HCT116 (cell line): ENCODE measurements around the gene MRPS16. TPM values are rescaled to one million over a fixed set of nuclear protein-coding genes. Genes with fewer than 3 reads are reported as not detected.

Experiments
- CBX3 ChIP-seq: IDR thresholded peaks from 2 replicates; pipeline ENCODE4 v1.6.1; 2012; ENCODE audit warnings: low read depth
- CEBPB ChIP-seq: IDR thresholded peaks from 2 replicates; pipeline ENCODE4 v1.6.1; 2012; ENCODE audit warnings: low read depth
- EZH2phosphoT487 ChIP-seq: fragments of 200-600 bp; IDR thresholded peaks from 2 replicates; pipeline ENCODE4 v1.6.1; 2018; ENCODE audit warnings: antibody characterized with exemption, borderline replicate concordance
- FOSL1 ChIP-seq: IDR thresholded peaks from 2 replicates; pipeline ENCODE4 v1.6.1; 2012; ENCODE audit warnings: low read depth
- YY1 ChIP-seq: IDR thresholded peaks from 2 replicates; pipeline ENCODE4 v1.6.1; 2011; ENCODE audit warnings: low read length, low read depth, moderate library complexity, mild to moderate bottlenecking; ENCODE audit not compliant: insufficient replicate concordance; ENCODE audit errors: extremely low read depth
- total RNA-seq: library from RNA; stranded (reverse); gene quantifications from one replicate; pipeline ENCODE4 v1.2.1, GENCODE V29; 2021; ENCODE audit not compliant: unreplicated experiment
- TF ChIP-seq, protein P1 (sequence below), 3 experiments: fragments of 200-600 bp in 1 of 3; sonication (generic) in 1 of 3; IDR thresholded peaks in 2 of 3; conservative IDR thresholded peaks in 1 of 3; 2 replicates each; pipeline ENCODE4 v1.5.1; 2012 to 2017; ENCODE audit warnings: low read depth in 2 of 3, low read length in 2 of 3, antibody characterized with exemption in 1 of 3, borderline replicate concordance in 1 of 3, control low read depth in 1 of 3, mild to moderate bottlenecking in 1 of 3, mixed read lengths in 1 of 3, mixed run types in 1 of 3, moderate library complexity in 1 of 3; ENCODE audit not compliant: insufficient read depth in 1 of 3
- TF ChIP-seq, protein P2 (sequence below): IDR thresholded peaks from 2 replicates; pipeline ENCODE4 v1.6.1; 2012; ENCODE audit warnings: low read depth
- TF ChIP-seq, protein P3 (sequence below): IDR thresholded peaks from 2 replicates; pipeline ENCODE4 v1.6.1; 2012

Gene MRPS16
- total RNA-seq, 1 experiment from 2014 or later = 122 TPM

GRCh38 chr10:73262105-73262730, 9.8 kb upstream of the MRPS16 start (continued):
- TF ChIP-seq, protein P1, sequence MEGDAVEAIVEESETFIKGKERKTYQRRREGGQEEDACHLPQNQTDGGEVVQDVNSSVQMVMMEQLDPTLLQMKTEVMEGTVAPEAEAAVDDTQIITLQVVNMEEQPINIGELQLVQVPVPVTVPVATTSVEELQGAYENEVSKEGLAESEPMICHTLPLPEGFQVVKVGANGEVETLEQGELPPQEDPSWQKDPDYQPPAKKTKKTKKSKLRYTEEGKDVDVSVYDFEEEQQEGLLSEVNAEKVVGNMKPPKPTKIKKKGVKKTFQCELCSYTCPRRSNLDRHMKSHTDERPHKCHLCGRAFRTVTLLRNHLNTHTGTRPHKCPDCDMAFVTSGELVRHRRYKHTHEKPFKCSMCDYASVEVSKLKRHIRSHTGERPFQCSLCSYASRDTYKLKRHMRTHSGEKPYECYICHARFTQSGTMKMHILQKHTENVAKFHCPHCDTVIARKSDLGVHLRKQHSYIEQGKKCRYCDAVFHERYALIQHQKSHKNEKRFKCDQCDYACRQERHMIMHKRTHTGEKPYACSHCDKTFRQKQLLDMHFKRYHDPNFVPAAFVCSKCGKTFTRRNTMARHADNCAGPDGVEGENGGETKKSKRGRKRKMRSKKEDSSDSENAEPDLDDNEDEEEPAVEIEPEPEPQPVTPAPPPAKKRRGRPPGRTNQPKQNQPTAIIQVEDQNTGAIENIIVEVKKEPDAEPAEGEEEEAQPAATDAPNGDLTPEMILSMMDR (IDR thresholded peaks at IDR 0.05 in 2 of 3, conservative IDR thresholded peaks at IDR 0.05 in 1 of 3; ENCODE audit: borderline replicate concordance in 1 of 3, insufficient read depth in 1 of 3, low read depth in 2 of 3, low read length in 2 of 3) = no peak
- TF ChIP-seq CBX3 (peak; percentile 60), FOSL1 (peak; percentile 89), EZH2phosphoT487 (no peak), YY1 (no peak), CEBPB (peak; percentile 96)
- TF ChIP-seq, protein P2, sequence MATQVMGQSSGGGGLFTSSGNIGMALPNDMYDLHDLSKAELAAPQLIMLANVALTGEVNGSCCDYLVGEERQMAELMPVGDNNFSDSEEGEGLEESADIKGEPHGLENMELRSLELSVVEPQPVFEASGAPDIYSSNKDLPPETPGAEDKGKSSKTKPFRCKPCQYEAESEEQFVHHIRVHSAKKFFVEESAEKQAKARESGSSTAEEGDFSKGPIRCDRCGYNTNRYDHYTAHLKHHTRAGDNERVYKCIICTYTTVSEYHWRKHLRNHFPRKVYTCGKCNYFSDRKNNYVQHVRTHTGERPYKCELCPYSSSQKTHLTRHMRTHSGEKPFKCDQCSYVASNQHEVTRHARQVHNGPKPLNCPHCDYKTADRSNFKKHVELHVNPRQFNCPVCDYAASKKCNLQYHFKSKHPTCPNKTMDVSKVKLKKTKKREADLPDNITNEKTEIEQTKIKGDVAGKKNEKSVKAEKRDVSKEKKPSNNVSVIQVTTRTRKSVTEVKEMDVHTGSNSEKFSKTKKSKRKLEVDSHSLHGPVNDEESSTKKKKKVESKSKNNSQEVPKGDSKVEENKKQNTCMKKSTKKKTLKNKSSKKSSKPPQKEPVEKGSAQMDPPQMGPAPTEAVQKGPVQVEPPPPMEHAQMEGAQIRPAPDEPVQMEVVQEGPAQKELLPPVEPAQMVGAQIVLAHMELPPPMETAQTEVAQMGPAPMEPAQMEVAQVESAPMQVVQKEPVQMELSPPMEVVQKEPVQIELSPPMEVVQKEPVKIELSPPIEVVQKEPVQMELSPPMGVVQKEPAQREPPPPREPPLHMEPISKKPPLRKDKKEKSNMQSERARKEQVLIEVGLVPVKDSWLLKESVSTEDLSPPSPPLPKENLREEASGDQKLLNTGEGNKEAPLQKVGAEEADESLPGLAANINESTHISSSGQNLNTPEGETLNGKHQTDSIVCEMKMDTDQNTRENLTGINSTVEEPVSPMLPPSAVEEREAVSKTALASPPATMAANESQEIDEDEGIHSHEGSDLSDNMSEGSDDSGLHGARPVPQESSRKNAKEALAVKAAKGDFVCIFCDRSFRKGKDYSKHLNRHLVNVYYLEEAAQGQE = no peak
- TF ChIP-seq, protein P3, sequence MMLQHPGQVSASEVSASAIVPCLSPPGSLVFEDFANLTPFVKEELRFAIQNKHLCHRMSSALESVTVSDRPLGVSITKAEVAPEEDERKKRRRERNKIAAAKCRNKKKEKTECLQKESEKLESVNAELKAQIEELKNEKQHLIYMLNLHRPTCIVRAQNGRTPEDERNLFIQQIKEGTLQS = 0 out of 2 replicates have a peak, but pooled peaks have one; percentile 49
